ENCODE data around the gene CLEC16A. TPM values are rescaled to one million over a fixed set of nuclear protein-coding genes. Genes with fewer than 3 reads are reported as not detected.

CLEC16A gene
- total RNA-seq, 1 experiment from 2014 or later = 15.6 TPM

DNA sequence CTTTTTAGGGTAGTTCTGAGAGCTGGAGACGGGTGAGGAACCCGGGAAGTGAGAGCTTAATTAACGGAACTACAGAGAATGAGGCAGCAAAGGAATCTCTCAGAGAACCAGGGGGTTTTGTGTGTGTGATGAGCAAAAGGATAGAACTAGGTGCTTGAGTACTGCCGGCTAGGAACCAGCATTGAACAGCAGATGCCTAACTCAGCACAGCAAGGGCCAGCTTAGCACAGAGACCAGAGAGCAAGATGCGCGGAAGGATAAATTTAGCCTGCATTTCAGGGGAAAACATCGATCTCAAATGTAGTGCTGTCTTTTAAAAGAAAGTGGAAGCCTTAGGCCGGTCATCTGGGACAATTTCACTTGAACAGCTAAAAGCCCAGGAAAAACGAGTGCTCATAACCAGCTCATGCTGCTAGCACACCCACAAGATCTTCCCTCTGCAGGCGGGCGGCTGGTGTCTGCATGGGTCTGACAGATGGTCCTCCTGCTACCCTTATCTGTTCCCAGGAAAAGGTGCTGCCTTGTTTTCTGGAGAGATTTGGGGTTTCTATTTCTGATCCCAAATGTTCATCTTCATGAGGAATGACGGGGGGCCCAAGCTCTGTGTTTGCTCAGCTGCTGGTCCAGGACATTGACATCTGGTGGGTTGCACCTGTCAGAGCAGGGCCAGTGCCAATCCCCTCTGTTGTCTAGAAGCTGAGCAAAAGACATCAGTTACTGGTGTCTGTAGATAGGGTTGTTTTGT, 207.7 kb downstream of the CLEC16A start:
- in situ Hi-C loops (cut with HindIII; ENCODE audit: low sequenced_read_pairs) = no loop called here
- peak; percentile 93 for DNase-seq (ENCODE audit: low spot score)

DNA sequence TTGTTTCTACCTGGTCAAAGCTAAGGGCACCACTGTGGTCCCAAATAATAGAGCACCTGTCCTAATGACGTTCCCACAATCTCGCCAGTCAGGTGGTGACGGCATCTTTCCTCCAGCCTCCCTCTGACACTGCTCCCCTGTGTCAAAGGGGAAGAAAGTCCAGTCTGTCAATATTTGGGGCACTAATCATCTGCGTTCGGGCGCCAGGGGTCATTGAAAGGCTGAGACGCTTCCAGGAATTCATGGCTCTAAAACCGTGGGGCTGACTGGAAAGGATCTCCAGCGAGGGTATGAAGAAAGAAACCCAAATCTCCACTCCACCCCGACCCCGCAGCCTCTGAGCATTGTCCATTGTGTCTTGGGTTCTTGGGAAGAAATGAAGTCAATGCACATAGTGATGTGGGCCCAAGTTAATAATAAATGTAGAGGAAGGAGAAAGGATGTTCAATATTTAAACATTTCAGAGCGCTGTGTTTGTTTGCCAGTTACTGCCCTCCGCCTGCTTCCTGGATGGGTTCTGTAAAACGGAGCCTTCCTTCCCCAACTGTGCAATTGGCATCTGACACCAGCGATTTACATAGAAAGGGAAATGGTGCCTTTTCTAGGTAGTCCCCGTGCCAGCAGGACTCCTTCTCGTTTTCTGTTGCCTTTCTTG, 208.4 kb downstream of the CLEC16A start:
- DNase-seq (ENCODE audit: low spot score) = peak; percentile 87
- in situ Hi-C loops (cut with HindIII; ENCODE audit: low sequenced_read_pairs) = no loop called here

DNA sequence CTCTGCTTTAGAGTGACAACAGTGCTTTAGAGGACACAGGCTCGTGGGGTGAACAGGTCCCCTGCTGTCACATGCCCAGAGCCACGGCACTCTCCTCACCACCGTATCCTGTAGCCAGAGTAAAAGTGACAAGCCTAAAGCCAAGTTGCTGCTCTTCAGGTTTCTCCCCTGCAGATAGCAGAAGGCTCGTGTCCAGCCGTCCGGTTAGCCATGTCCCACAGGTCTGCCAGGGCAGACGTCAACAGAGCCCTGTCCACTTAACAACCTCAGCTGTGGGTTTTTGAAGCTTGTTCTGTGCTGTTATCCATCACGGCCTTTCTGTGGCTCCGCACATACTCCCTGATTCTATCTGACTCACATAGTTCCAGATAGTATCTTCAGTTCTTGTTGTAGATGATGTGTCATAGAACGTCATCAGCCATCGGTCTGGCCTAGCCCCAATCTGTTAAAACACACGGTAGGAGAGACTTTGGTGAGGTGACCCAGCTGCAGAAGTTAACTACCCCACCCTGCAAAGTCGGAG, 211.0 kb downstream of the CLEC16A start:
- in situ Hi-C loops (cut with HindIII; ENCODE audit: low sequenced_read_pairs) = no loop called here
- no peak for DNase-seq (ENCODE audit: low spot score)

GRCh38 chr16:11156401-11156800, 212.0 kb downstream of the CLEC16A start:
- in situ Hi-C loops (cut with HindIII; ENCODE audit: low sequenced_read_pairs) = no loop called here
- peak; percentile 76 for DNase-seq (ENCODE audit: low spot score)

DNA sequence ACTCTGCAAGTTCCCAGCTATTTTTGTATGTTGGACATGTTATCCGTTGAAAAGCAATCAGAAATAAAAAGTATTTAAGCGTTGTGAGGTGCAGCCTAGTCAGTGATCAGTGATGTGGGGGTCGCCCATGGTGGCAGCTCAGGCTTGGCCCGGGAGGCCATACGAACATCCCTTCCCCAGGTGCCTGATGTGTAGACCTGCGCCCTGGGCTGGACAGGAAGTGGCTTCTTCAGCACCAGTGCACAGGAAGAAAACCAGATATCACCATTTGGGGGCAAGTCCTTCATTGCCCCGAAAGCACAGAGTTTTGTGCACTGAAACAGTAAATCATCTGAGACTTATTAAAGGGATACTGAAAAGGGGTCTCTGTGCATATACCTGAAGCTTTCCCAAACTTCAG, 212.8 kb downstream of the CLEC16A start:
- DNase-seq (ENCODE audit: low spot score) = no peak
- in situ Hi-C loops (cut with HindIII; ENCODE audit: low sequenced_read_pairs) = no loop called here

GRCh38 chr16:11158018-11158417, 213.7 kb downstream of the CLEC16A start:
- in situ Hi-C loops (cut with HindIII; ENCODE audit: low sequenced_read_pairs) = no loop called here
- peak; percentile 49 for DNase-seq (ENCODE audit: low spot score)

- DNase-seq (ENCODE audit: low spot score) = no peak
- in situ Hi-C loops (cut with HindIII; ENCODE audit: low sequenced_read_pairs) = no loop called here
These were observed 214.9 kb downstream of the CLEC16A start for GRCh38 chr16:11159282-11159681.

- no peak for DNase-seq (ENCODE audit: low spot score)
- in situ Hi-C loops (cut with HindIII; ENCODE audit: low sequenced_read_pairs) = no loop called here
These were observed 216.3 kb downstream of the CLEC16A start for GRCh38 chr16:11160676-11161115.

DNA sequence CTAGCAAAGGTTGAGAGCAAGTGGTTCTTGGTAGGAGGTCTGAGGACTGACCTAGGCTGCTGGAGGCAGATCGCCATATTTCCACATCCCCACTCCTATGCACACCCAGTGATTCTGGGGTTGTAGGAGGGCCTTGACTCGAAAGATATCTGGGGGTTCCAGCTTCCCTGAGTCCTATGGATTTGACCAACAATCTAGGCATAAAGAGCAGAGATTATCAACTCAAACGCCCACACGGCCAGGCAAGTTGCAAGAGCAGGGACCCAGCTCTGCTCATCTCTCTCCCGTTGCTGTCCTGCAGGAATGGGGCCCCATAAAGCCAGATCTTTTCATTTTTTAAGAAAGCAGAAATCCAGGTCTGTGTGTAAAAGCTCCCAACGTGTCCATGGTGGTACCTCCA, 217.1 kb downstream of the CLEC16A start:
- DNase-seq (ENCODE audit: low spot score) = no peak
- in situ Hi-C loops (cut with HindIII; ENCODE audit: low sequenced_read_pairs) = no loop called here

- in situ Hi-C loops (cut with HindIII; ENCODE audit: low sequenced_read_pairs) = no loop called here
- peak; percentile 95 for DNase-seq (ENCODE audit: low spot score)
These were observed 217.6 kb downstream of the CLEC16A start for GRCh38 chr16:11161974-11162373.

GRCh38 chr16:11162586-11163268, 218.4 kb downstream of the CLEC16A start:
- in situ Hi-C loops (cut with HindIII; ENCODE audit: low sequenced_read_pairs) = no loop called here
- peak; percentile 75 for DNase-seq (ENCODE audit: low spot score)

GRCh38 chr16:11163761-11164261, 219.4 kb downstream of the CLEC16A start:
- DNase-seq (ENCODE audit: low spot score) = no peak
- in situ Hi-C loops (cut with HindIII; ENCODE audit: low sequenced_read_pairs) = no loop called here

DNA sequence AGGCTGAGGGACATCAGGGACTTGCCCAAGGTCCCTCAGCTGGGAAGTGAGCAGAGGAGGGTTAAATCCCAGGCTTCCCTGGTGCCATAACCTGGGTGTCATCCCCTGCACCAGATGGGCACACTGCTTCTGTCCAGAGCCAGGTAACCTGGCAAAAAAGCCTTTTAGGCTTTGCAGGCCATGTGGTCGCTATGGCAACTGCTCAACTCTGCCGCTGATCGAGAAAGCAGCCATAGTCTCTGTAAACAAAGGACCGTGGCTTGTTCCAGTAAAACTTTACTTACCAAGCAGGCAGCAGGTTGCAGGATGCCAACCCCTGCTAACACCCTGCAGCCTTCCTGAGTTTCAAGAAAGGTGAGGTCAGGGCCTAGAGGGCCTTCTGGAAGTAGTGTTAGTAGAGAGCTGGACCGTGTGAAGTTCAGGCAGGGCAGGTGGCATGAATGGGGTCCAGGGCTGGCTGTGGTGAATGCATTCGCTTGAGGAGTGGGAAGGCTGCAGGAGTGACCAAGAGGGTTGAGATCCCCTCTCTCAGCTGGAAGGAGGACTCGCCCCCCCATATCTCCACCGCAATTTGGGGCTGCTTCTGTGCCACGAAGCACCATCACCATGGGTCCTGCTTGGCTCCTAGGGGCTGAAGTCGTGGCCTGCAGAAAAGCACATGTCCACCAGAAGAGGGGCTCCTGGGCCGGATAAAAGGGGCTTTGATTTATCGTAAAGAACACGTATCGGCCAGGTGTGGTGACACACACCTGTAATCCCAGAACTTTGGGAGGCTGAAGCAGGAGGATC, 220.3 kb downstream of the CLEC16A start:
- DNase-seq (ENCODE audit: low spot score) = peak; percentile 77
- in situ Hi-C loops (cut with HindIII; ENCODE audit: low sequenced_read_pairs) = no loop called here

GRCh38 chr16:11165349-11165748, 221.0 kb downstream of the CLEC16A start:
- no peak for DNase-seq (ENCODE audit: low spot score)
- in situ Hi-C loops (cut with HindIII; ENCODE audit: low sequenced_read_pairs) = no loop called here

DNA sequence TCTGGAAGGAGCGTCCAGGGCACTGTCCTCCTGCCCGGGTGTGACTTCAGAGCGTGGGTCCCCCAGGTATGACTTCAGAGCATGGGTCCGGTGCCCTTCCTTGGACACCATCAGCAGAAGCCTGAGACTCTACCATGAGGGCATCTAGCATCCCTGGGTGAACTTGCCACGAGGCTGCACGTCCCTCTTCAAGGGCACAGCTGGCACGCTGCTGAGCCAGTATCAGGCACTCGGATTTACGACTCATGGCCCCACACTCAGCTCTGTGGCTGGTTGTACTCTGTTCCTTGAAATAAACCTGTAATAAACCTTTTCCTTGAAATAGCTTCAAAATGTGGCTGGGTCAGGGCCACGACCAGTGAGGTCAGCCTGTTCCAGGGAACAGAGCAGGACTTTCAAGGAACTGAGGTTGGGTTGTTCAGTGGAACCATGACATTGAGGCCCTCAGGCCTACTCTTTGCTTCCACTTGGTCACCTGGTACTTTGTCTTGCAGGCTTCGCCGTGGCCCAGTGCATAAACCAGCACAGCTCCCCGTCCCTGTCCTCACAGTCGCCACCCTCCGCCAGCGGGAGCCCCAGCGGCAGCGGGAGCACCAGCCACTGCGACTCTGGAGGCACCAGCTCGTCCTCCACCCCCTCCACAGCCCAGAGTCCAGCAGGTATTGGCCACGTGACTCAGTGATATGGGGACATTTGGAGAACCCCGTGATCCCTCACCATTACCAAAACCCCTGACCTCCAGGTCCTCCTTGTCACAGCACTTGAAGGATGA, 221.7 kb downstream of the CLEC16A start:
- DNase-seq (ENCODE audit: low spot score) = no peak
- in situ Hi-C loops (cut with HindIII; ENCODE audit: low sequenced_read_pairs) = no loop called here

GRCh38 chr16:11167581-11167980, 223.2 kb downstream of the CLEC16A start:
- in situ Hi-C loops (cut with HindIII; ENCODE audit: low sequenced_read_pairs) = no loop called here
- DNase-seq (ENCODE audit: low spot score) = no peak

GRCh38 chr16:11168386-11169051, 224.2 kb downstream of the CLEC16A start:
- in situ Hi-C loops (cut with HindIII; ENCODE audit: low sequenced_read_pairs) = no loop called here
- DNase-seq (ENCODE audit: low spot score) = no peak

GRCh38 chr16:11169641-11170040, 225.3 kb downstream of the CLEC16A start:
- DNase-seq (ENCODE audit: low spot score) = no peak
- in situ Hi-C loops (cut with HindIII; ENCODE audit: low sequenced_read_pairs) = no loop called here

All from G401 (cell line).